MV-4-11 (cell line): ENCODE results near the gene NR2F6.
"Not testable (repeated sequence)": the region's sequence is repeated elsewhere in the genome, so short reads cannot be mapped to it uniquely, and the experiment has no call there.

Source experiments
- DNase-seq: peaks from one replicate; lab custom pipeline; 2025; lab: John Stamatoyannopoulos, UW

The NR2F6 gene

DNA sequence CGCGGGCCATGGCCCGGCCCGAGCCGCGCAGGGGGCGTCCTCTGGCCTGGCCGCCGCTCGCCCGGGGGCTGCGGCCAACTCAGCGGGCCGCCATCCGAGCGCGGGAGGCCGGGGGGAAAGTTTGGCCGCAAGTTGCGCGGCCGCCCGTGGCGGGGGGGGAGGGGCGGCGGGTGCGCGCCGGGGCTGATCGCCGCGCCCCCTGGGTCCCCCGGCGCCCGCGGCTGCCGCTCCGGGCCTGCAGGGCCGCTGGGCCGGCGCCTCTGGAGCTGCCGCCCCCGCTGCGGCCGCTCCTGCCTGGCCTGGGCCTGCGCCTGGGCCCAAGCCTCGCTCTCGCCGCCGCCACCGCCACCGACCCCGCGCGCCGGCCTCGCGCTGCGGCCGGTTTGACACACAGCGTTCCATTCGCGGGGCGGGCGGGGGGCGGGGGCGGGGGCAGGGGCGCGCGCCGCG, at the start of gene NR2F6:
TSS of gene NR2F6 (minus strand) at position 385 of the 450 bp plus-strand sequence. CDS start 699 bp downstream, outside the sequence.
- no peak for DNase-seq

DNA sequence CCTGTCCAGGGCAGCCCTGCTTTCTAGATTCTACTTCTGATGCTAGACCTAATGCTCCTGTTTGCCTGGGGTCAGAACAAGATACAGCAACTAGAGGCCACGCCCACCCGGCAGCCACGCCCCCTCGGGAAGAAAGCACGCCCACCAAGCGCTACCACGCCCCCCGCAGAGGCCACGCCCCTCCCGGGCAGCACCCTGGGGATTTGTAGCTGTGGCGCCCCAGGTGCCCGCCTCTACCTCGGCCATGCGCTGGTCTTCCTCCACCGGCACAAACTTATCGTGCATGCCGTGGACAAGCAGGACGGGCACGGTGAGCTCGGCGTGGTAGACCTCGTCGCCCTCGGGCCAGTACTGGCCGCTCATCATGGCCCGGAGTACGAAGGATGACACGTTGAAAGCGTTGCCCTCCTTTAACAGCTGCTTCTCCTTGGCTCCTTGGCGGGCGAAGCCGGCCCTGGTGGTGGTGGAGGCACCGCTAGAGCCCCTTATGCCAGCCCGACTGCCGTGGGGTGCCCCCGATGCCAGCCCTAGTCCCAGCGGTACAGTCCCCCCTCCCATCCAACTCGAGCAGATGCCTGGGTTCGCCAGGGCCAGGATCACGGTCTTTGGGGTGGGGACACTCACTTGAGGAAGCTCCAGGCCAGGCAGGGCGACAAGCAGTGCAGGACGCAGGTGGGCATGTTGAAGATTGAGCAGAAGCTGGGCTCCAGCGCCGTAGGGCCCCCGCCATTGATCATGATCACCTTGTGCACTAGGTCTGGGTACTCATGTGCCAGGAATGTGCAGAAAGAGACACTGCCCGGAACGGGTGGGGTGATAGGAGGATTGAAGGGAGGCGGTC, 48.6 kb upstream of the NR2F6 start:
- DNase-seq: peak; percentile 37

DNA sequence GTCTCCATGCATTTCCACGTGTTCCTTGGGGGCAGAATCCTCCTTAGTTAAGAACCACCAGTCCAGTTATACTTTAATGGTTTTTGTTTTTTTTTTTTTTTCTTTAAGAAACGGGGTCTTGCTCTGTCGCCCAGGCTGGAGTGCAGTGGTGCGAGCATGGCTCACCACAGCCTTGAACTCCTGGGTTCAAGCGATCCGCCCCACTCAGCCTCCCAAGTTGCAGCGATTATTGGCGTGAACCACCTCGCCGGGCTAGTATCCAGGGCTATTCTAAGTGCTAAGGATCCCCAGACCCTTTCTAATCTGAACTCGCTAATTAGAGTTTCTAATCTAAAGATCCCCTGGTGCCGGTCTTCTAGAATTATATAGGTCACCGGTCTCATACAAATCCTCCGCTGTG, 47.9 kb upstream of the NR2F6 start:
- DNase-seq: no peak

DNA sequence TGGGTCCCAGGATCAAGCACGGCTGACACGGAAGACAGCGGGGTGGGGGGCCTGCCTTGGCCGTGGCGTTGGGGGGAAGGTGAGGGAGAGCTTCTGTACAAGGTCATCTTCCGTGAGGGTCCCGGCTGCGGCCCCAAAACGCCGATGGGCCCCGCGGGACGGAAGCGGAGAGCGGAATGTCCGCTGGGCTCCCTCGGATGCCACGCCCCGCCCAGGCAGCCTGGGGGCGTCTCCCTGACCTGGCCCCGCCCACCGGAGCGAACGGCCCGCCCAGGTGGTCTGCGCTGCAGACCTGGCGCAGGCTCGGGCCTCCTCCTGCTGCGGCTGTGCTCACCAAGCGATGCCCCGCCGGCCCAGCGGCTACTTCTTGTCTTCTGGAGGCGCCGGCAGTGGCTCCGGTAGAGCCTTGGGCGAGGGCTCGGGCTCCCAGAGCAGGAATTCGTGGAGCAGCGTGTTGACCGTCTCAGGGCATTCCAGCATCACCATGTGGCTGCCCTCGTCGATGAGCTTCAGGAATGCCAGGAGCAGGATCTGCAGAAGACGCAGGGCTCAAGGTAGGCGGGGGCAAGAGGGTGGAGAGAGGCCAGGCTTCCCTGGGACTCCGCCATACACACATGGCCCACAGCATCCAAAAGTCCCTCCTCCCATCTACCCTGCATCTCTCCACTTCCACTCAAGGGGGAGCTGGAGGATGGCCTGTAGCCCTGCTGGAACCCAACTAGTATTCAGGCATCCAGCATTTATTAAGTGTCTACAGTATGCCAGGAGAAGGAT, 46.8 kb upstream of the NR2F6 start:
- peak; percentile 94 for DNase-seq

DNA sequence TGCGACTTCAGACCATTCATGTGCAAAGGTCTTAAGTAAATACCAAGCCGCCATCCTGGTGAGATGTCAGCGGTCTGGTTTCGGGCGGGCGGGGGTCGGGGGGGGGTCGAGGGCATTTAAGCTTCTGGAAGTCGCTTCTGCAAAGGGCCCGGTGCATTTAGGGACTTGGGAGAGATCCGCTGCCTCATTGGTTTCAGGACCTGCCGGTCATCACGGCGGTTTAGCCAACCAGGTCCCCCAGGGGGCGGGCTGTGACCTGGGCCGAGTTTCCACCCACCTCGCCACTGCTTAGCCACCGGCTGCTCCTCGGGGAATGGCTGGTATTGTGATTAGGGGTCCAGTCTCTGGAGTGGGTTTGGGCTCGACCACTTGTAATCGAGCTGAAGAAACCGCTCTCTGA, 43.8 kb upstream of the NR2F6 start:
- DNase-seq: peak; percentile 88

DNA sequence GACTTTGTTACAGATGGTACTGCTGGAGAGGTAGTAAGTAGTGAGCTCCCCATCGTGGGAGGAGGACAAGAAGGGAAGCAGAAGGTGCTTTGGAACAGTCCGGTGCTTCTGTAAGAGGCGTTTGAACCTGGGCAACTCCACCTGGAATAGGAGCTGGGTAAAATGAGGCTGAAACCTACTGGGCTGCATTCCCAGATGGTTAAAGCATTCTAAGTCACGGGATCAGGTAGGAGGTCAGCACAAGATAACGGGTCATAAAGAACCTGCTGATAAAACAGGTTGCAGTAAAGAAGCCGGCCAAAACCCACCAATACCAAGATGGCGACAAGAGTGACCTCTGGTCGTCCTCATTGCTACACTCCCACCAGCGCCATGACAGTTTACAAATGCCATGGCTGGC, 41.0 kb upstream of the NR2F6 start:
- no peak for DNase-seq

DNA sequence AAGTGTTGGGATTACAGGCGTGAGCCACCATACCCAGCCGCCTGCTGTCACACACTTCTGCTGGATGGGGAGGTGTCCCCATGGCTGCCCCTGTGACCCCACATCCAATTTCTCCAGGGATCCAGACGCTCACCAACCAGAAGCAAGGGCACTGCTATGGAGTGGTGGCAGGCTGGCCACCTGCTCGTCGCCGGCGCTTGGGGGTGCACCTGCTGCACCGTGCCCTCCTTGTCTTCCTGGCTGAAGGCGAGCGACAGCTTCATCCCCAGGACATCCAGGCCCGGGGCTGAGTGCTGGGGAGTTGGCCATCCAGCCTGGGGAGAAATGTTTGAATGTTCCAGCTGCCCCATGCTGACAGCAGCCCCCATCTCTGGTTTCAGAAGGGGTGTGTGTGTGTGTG, 40.5 kb upstream of the NR2F6 start:
- DNase-seq: no peak

DNA sequence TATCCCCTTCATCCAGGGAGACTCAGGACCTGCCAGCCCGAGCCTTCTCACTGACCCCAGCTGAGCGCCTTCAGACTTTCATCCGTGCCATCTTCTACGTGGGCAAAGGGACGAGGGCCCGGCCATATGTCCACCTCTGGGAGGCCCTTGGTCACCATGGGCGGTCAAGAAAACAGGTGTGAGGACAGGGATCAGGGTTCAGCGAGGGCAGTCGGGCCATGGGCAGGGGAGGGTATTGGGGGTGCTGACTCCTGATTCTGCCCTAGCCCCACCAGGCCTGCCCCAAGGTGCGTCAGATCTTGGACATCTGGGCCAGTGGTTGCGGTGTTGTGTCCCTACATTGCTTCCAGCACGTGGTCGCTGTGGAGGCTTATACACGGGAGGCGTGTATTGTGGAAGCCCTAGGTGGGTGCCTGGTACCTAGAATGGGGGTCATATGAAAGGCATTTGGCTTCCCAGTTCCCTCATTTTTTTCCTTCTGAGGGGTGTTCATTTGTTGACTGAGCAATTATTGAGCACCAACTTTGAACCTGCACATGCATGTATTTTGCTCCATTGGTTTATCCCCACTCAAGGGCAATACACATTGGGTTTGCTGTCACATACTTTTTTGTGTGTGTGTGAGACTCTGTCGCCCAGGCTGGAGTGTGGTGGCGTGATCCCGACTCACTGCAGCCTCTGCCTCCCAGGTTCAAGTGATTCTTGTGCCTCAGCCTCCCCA, 39.9 kb upstream of the NR2F6 start:
- DNase-seq: no peak

DNA sequence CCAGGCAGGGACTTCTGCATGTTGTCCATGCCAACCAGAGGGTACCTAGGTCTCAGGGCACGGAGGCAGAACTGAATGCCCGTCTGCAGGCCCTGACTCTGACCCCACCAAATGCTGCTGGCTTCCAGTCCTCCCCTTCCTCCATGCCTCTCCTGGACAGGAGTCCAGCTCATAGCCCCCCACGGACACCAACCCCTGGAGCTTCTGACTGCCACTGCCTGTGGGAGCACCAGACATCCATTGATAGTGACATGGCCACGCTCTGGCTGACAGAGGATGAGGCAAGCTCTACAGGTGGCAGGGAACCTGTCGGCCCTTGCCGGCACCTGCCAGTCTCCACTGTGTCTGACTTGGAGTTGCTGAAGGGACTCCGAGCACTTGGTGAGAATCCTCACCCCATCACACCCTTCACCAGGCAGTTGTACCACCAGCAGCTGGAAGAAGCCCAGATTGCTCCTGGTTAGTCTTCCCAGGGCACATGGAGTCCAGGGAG, 37.8 kb upstream of the NR2F6 start:
- DNase-seq: no peak

DNA sequence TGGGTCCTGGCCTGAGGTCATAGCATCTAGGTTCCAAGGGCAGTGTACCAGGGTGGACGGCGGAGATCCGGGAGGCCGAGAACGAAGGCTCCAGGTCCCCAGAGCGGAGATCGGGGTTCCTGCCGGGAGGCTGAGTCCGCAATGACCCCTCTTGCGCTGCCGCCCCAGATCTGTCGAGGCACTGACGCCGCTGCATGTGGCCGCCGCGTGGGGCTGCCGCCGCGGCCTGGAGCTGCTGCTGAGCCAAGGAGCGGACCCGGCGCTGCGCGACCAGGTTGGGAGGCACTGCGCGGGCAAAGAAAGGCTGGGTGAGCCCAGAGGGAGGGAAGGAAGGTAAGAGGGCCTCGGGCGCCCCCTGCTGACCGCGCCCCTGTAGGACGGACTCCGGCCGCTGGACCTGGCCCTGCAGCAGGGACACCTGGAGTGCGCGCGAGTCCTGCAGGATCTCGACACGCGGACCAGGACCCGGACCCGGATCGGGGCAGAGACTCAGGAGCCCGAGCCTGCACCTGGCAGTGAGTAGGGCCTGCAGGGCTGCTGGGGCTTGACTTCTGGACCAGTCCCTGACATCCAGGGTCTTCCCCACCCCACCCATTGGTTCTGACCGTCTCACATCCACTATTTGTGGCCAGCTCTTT, 36.9 kb upstream of the NR2F6 start:
- DNase-seq: peak; percentile 83

DNA sequence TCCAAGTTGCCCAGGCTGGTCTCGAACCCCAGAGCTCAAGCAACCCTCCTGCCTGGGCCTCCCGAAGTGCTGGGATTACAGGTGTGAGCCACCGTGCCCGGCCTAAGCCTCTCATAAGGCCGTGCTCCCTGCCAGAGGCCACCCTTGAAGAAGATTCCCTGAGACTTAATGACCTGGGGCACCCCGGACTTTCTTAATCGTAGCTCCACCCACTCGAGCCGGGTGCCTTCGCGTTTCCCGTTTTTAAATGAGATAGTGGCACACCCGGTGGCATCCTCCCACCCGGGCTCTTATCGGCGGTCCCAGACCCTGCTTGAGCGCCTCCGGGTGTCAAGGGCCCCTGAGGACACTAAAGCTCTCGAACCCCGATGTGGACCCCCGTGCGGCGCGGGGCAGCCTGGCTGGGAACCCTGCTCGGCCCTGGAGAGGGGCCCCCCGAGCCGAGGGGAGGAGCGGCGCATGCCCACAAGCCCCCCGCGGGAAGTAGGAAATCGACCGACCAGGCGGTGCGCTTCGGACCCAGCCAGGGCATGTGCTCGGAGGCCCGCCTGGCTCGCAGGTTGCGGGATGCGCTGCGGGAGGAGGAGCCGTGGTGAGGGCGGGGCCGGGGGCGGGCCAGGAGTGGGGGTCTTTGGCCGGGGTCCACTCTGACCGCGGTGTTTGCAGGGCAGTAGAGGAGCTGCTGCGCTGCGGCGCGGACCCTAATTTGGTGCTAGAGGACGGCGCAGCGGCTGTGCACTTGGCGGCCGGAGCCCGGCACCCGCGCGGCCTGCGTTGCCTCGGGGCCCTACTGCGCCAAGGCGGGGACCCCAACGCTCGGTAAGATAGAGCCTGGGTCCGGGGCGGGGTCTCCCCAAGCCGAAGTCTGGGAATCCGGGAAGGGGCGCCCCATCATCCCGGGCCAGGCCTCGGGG, 35.9 kb upstream of the NR2F6 start, which contains the start of gene ANKLE1:
TSS of gene ANKLE1 (plus strand) at position 511 of the 914 bp plus-strand sequence. CDS start at position 531, 20 bp downstream.
- DNase-seq: peak; percentile 90

DNA sequence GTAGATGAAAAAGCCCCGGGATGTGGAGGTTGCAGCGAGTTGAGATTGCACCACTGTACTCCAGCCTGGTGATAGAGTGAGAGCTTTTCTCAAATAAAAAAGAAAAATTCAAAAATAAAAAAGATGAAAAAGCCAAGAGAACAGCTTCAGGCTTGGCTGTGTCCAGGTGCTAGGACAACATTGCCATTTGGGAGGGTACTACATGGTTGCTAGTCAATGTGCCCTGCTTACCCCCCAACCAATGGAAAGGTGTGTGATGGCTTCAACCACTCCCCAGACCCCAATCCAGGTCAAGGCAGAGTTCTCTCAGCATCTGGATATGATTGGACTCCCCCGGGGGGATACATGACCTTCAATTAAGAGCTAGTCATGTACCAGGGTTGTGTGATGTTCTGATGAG, 33.7 kb upstream of the NR2F6 start:
- no peak for DNase-seq

DNA sequence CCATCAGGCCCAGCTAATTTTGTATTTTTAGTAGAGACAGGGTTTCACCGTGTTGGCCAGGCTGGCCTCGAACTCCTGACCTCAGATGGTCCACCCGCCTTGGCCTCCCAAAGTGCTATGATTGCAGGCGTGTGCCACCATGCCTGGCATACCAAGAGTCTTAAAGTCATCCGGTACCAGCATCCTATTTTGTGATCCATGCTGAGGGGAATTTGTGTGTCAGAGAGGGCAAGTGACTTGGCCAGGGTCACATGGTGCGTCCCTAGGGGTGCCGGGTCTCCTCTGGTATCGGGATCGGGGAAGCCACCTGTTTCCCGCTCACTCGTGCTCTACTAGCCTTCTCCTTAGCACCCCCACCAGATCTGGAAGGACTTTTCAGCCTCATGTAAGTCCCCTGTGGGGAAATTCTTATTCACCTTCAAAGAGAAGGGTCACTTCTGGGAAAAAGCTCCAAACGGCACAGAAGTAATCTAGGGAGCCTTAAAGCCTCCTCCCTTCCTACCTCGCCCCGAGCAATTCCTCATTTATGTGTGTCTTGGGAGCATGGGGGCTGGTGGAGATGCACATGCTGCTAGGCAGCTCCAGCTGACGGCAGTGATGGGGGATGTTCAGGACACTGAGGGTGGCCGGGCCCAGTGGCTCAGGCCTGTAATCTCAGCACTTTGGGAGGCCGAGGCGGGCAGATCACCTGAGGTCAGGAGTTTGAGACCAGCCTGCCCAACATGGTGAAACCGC, 29.9 kb upstream of the NR2F6 start:
- DNase-seq: no peak

DNA sequence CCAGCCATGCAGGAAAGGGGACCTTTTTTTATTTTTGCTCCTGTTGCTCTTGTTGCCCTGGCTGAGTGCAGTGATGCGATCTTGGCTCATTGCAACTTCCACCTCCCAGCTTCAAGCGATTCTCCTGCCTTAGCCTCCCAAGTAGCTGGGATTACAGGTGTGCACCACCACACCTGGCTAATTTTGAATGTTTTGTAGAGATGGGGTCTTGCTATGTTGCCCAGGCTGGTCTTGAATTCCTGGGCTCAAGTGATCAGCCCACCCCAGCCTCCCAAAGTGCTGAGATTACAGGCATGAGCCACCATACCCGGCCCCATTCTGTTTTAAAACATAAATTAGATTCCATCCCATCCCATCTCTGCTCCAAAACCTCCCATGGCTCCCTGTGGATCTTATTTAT, 29.2 kb upstream of the NR2F6 start:
- DNase-seq: not testable (repeated sequence)

DNA sequence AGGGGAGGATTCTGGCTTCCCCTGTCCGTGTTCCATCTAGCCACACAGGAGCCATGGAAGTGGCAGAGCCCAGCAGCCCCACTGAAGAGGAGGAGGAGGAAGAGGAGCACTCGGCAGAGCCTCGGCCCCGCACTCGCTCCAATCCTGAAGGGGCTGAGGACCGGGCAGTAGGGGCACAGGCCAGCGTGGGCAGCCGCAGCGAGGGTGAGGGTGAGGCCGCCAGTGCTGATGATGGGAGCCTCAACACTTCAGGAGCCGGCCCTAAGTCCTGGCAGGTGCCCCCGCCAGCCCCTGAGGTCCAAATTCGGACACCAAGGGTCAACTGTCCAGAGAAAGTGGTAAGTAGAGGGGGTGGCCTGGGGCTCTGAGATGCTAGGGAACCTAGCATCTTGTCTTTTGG, 23.0 kb upstream of the NR2F6 start:
- no peak for DNase-seq

DNA sequence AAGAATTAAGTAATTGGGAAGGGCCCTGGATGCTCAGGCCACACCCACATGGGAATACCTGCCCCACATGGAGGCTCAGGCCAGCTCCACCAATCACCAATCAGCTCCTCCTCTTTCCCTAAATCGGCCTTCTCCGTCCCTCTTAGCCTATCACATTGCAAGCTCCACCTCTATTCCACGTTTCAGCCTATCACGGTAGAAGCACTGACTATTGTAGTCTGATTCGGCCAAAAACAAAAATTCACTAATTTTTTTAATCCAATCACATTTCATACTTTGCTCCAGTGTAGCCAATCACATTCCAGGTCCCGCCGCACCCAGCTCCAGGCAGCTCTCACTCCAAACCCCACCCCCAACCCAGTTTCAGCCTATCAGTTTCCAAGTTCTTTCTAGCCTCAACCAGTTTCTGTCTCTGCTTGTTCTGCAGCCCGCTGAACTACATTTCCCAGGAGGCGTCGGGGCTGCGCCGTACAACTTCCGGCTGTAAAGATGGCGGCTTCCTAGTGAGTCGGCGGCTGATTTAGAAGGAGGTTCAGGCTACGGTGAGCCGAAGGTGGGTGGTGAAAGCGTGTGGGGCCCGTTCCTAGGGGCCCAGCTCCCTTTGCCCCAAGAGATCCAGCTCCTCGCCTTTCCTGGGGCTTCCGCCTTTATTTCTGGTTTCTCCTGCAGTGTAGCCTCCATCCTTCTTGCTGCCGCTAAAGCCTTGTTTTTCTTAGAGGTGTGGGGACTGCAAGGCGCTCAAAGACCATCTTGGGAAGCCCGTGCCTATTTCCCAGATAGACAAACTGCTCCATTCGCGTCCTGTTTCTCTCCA, 21.5 kb upstream of the NR2F6 start, which contains the start of gene BABAM1:
TSS of gene BABAM1 (plus strand) at position 469 of the 814 bp plus-strand sequence. CDS start 1,364 bp downstream, outside the sequence.
- DNase-seq: peak; percentile 100

DNA sequence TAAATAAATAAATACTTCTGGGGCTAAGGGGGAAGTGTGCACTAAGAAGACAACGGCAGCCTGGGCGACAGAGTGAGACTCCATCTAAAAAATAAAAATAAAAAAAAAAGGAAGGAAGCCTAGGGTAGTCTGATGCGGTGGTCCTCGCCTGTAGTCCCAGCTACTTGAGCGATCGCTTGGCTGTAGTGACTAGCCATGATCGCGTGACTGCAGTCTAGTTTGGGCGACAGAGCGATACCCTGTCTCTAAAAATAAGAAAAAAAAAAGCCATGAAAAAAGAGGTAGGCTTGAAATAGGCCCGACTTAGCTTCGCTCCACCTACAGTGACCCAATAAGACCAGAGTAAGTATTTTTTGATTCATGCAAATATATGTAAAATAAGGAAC, 20.9 kb upstream of the NR2F6 start:
- DNase-seq: no peak

DNA sequence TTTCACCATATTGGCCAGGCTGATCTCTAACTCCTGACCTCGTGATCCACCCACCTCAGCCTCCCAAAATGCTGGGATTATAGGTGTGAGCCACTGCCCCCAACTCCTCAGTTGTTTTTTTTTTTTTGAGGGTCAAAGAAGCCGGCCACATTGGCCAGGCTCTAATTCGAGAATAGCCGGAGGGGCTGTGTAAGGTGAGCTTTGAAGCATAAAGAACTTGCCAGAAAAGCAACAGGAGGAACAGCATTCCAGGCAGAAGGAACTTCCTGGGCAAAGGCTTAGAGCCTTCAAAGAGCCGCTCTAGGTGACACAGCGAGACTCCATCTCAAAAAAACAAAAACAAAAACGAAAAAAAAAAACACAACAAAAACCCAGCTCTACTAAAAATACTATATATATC, 20.3 kb upstream of the NR2F6 start:
- DNase-seq: no peak

DNA sequence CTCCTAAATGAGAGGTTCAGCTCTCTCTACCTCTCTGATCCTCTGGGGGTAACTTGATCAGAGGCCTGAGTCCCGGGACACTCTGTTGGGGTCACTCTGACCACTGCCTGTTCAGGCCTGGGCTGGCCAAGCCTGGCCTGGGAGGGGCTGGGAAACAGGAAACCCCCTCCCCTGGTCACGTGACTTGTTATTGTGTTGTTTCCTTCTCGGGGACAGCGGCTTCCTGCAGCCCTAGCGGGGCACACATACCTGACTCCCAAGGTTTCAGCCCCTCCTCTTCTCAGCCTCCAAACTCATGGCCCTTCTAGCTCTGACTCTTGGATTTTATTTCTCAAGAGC, 18.9 kb upstream of the NR2F6 start, which contains the start of gene USHBP1:
TSS of gene USHBP1 (minus strand) at position 105 of the 339 bp plus-strand sequence. CDS start 446 bp downstream, outside the sequence.
- no peak for DNase-seq
